ENCODE data around the gene PDE11A.

DNA sequence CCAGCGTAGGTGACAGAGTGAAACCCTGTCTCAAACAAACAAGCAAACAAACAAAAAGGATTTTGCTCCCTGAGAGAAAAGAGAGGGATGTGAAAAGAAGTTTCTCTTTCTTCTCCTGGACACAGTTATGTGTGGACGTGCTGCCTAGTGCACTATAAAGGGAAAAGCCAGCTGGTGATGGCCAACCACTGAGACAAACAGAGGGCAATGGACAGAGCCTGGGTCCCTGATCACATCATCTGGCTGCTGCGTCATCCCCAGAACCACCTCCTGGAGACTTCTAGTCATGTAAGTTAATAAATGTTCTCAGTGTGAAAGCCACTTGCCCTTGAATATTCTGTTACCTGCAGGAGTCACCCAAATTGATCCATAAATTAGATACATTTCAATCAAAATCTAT lies 184.9 kb downstream of the PDE11A start:
- TF ChIP-seq, protein P1, sequence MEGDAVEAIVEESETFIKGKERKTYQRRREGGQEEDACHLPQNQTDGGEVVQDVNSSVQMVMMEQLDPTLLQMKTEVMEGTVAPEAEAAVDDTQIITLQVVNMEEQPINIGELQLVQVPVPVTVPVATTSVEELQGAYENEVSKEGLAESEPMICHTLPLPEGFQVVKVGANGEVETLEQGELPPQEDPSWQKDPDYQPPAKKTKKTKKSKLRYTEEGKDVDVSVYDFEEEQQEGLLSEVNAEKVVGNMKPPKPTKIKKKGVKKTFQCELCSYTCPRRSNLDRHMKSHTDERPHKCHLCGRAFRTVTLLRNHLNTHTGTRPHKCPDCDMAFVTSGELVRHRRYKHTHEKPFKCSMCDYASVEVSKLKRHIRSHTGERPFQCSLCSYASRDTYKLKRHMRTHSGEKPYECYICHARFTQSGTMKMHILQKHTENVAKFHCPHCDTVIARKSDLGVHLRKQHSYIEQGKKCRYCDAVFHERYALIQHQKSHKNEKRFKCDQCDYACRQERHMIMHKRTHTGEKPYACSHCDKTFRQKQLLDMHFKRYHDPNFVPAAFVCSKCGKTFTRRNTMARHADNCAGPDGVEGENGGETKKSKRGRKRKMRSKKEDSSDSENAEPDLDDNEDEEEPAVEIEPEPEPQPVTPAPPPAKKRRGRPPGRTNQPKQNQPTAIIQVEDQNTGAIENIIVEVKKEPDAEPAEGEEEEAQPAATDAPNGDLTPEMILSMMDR (IDR thresholded peaks at IDR 0.05; ENCODE audit: low read depth, low read length, missing input control): no peak
- TF ChIP-seq, protein P2, sequence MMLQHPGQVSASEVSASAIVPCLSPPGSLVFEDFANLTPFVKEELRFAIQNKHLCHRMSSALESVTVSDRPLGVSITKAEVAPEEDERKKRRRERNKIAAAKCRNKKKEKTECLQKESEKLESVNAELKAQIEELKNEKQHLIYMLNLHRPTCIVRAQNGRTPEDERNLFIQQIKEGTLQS (IDR thresholded peaks at IDR 0.05): no peak
- TF ChIP-seq TAF1 (conservative IDR thresholded peaks at IDR 0.05): no peak
- TF ChIP-seq EGR1 (IDR thresholded peaks at IDR 0.05; ENCODE audit: low read depth in 2 of 2): no peak
- TF ChIP-seq GABPA (IDR thresholded peaks at IDR 0.05 in 1 of 2, conservative IDR thresholded peaks at IDR 0.05 in 1 of 2): no peak
- no peak for TF ChIP-seq YY1 (IDR thresholded peaks at IDR 0.05)
- no peak for TF ChIP-seq JUND (IDR thresholded peaks at IDR 0.05)
- no peak for TF ChIP-seq RAD21 (IDR thresholded peaks at IDR 0.05)
